ENCODE results near the gene HPSE2.

GRCh38 chr10:98525969-98526368, 709.7 kb downstream of the HPSE2 start:
- TF ChIP-seq CTCF (IDR thresholded peaks at IDR 0.05; ENCODE audit: low read depth, low read length) (no peak), MAX (IDR thresholded peaks at IDR 0.05; ENCODE audit: low read depth, low read length) (no peak), MYC (IDR thresholded peaks at IDR 0.05; ENCODE audit: low read depth, low read length) (no peak), POLR2A (IDR thresholded peaks at IDR 0.05; ENCODE audit: extremely low read depth, insufficient read length) (no peak)
